HG02763 (cell line): ENCODE measurements around the gene KCNF1.

Experiments
- ATAC-seq: cut with Tn5 transposase; IDR thresholded peaks from one replicate; pipeline ENCODE4 v1.9.1; 2021; ENCODE audit warnings: mild to moderate bottlenecking, moderate library complexity; ENCODE audit not compliant: unreplicated experiment

KCNF1 gene

GRCh38 chr2:10960606-10961489, 49.1 kb downstream of the KCNF1 start:
- ATAC-seq: no peak

- ATAC-seq: no peak
Measured at GRCh38 chr2:10961490-10961875, 49.7 kb downstream of the KCNF1 start.

DNA sequence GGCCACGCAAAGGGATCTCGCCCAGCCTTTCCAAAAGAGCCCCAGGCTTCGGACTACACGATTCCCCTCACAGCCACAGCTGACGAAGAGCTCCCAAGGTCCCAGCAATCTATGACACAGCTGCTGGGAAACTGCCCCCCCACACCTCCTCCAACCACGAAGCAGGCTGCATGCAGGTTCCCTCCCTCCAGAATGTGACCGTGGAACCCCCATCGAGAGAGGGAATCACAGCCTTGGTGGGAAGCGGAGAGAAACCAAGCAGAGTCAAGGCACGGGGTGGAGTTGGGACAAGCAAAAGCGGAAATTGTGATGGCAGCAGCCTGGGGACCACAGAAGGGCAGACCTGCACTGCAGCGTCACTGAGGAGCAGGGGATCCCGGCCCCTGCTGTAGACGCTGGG, 50.3 kb downstream of the KCNF1 start:
- no peak for ATAC-seq

DNA sequence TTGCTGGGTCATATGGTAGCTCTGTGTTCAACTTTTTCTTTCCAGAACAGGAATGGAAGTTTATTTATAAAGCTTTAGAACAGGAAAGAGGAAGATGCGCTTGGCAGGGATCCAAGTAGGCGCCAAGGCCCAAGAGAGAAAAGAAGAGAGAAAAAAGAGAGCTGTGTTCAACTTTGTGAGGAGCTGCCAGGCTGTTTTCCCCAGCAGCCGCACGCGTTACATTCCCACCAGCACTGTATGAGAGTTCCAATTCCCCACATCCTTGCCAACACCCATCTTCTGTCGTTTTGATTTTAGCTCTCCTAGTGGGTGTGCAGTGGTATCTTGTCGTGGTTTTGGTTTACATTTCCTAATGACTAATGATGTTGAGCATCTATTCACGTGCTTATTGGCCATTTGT, 51.4 kb downstream of the KCNF1 start:
- ATAC-seq: no peak
